ENCODE data around the gene SLC12A4. TPM values are rescaled to one million over a fixed set of nuclear protein-coding genes. Genes with fewer than 3 reads are reported as not detected.

Gene SLC12A4
- total and polyA plus RNA-seq, 7 donors, result 18.3 to 89.5 (median 31.9) TPM

GRCh38 chr16:67893743-67894399 is 74.6 kb downstream of the SLC12A4 start:
- ATAC-seq (peak in 1 of 4 donors; percentile 4), DNase-seq (no peak)
- WGBS, 3 donors, result 14 to 17% (median 15%) methylated on average over 14 of the region's 14 CpGs
- peak overlapping the region; percentile 99 for H3K4me3 ChIP-seq
- intact Hi-C loops (cut with DNase I), result no loop called here
- TF ChIP-seq, protein P1, sequence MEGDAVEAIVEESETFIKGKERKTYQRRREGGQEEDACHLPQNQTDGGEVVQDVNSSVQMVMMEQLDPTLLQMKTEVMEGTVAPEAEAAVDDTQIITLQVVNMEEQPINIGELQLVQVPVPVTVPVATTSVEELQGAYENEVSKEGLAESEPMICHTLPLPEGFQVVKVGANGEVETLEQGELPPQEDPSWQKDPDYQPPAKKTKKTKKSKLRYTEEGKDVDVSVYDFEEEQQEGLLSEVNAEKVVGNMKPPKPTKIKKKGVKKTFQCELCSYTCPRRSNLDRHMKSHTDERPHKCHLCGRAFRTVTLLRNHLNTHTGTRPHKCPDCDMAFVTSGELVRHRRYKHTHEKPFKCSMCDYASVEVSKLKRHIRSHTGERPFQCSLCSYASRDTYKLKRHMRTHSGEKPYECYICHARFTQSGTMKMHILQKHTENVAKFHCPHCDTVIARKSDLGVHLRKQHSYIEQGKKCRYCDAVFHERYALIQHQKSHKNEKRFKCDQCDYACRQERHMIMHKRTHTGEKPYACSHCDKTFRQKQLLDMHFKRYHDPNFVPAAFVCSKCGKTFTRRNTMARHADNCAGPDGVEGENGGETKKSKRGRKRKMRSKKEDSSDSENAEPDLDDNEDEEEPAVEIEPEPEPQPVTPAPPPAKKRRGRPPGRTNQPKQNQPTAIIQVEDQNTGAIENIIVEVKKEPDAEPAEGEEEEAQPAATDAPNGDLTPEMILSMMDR (IDR thresholded peaks at IDR 0.05), result no peak
- peaks cover 53% of the 10 kb centered on the region for H3K4me1 ChIP-seq
- no peaks in the 10 kb centered on the region for H3K9me3 ChIP-seq
- H3K27ac ChIP-seq, result peak overlapping the region; percentile 97
- H3K27me3 ChIP-seq (ENCODE audit: insufficient read depth in 3 of 3, low read length in 2 of 3), result peaks cover 0 to 1% (median 0%) of the 10 kb centered on the region in 3 donors
- H3K36me3 ChIP-seq (ENCODE audit: insufficient read depth in 1 of 2, low read depth in 1 of 2), result no peaks in the 10 kb centered on the region

Other genes with a start within 250 kb of the SLC12A4 start
- gene GFOD2, start 249.3 kb downstream of the SLC12A4 start, total RNA-seq, result 10 to 100 TPM in 1 of 4 donors, 1 to 10 TPM in 3; 8.0 to 11.3 (median 9.0) TPM
- 10 to 100 TPM; 12.2 to 17.3 (median 17.0) TPM for gene GFOD2, start 249.3 kb downstream of the SLC12A4 start, polyA plus RNA-seq
- gene RANBP10, start 162.1 kb downstream of the SLC12A4 start, total RNA-seq, result 10 to 100 TPM; 17.6 to 27.9 (median 25.2) TPM
- 10 to 100 TPM in 2 of 3 donors, 1 to 10 TPM in 1; 9.1 to 16.3 (median 11.1) TPM for gene RANBP10, start 162.1 kb downstream of the SLC12A4 start, polyA plus RNA-seq
- under 1 TPM; 0.29 to 0.88 (median 0.60) TPM for gene TSNAXIP1, start 161.7 kb downstream of the SLC12A4 start, total RNA-seq
- 1 to 10 TPM in 1 of 3 donors, under 1 TPM in 2; 0.27 to 1.4 (median 0.65) TPM for gene TSNAXIP1, start 161.7 kb downstream of the SLC12A4 start, polyA plus RNA-seq
- gene THAP11, start 126.3 kb downstream of the SLC12A4 start, total RNA-seq, result 10 to 100 TPM; 30.2 to 37.8 (median 35.0) TPM
- gene THAP11, start 126.3 kb downstream of the SLC12A4 start, polyA plus RNA-seq, result 10 to 100 TPM; 31.9 to 78.6 (median 35.0) TPM
- 100 to 1,000 TPM in 2 of 4 donors, 10 to 100 TPM in 2; 77.4 to 104 (median 96.8) TPM for gene NUTF2, start 121.7 kb downstream of the SLC12A4 start, total RNA-seq
- gene NUTF2, start 121.7 kb downstream of the SLC12A4 start, polyA plus RNA-seq, result 100 to 1,000 TPM; 129 to 170 (median 134) TPM
- 10 to 100 TPM; 17.2 to 26.4 (median 19.2) TPM for gene CENPT, start 120.9 kb downstream of the SLC12A4 start, total RNA-seq
- gene CENPT, start 120.9 kb downstream of the SLC12A4 start, polyA plus RNA-seq, result 10 to 100 TPM; 13.8 to 19.9 (median 19.9) TPM
- 10 to 100 TPM; 33.8 to 52.1 (median 42.1) TPM for gene EDC4, start 95.6 kb downstream of the SLC12A4 start, total RNA-seq
- 10 to 100 TPM; 21.1 to 32.2 (median 23.8) TPM for gene EDC4, start 95.6 kb downstream of the SLC12A4 start, polyA plus RNA-seq
- gene NRN1L, start 83.8 kb downstream of the SLC12A4 start, total RNA-seq, result 1 to 10 TPM in 1 of 4 donors, under 1 TPM in 1, not detected in 2; 0.77 to 1.1 TPM
- under 1 TPM; 0.23 to 0.38 (median 0.37) TPM for gene NRN1L, start 83.8 kb downstream of the SLC12A4 start, polyA plus RNA-seq
- 10 to 100 TPM; 11.3 to 18.8 (median 16.4) TPM for gene PSKH1, start 75.4 kb downstream of the SLC12A4 start, total RNA-seq
- gene PSKH1, start 75.4 kb downstream of the SLC12A4 start, polyA plus RNA-seq, result 10 to 100 TPM in 2 of 3 donors, 1 to 10 TPM in 1; 9.6 to 16.9 (median 11.0) TPM
- gene CTRL, start 36.8 kb downstream of the SLC12A4 start, total RNA-seq, result 1 to 10 TPM in 1 of 4 donors, under 1 TPM in 3; 0.27 to 1.1 (median 0.79) TPM
- gene CTRL, start 36.8 kb downstream of the SLC12A4 start, polyA plus RNA-seq, result 1 to 10 TPM; 1.1 TPM
- gene PSMB10, start 31.8 kb downstream of the SLC12A4 start, total RNA-seq, result 10 to 100 TPM; 27.6 to 34.7 (median 31.6) TPM
- 10 to 100 TPM; 55.0 to 98.6 (median 67.3) TPM for gene PSMB10, start 31.8 kb downstream of the SLC12A4 start, polyA plus RNA-seq
- 10 to 100 TPM in 2 of 4 donors, 1 to 10 TPM in 2; 5.9 to 15.1 (median 10.2) TPM for gene LCAT, start 24.5 kb downstream of the SLC12A4 start, total RNA-seq
- gene LCAT, start 24.5 kb downstream of the SLC12A4 start, polyA plus RNA-seq, result 1 to 10 TPM; 4.1 to 8.6 (median 4.7) TPM
- under 1 TPM in 3 of 4 donors, not detected in 1; 0.10 to 0.22 (median 0.17) TPM for gene DPEP3, start 11.9 kb upstream of the SLC12A4 start, total RNA-seq
- gene DPEP3, start 11.9 kb upstream of the SLC12A4 start, polyA plus RNA-seq, result under 1 TPM in 2 of 3 donors, not detected in 1; 0.12 to 0.45 TPM
- 1 to 10 TPM in 1 of 4 donors, under 1 TPM in 2, not detected in 1; 0.25 to 1.1 (median 0.82) TPM for gene DPEP2, start 30.8 kb upstream of the SLC12A4 start, total RNA-seq
- gene DPEP2, start 30.8 kb upstream of the SLC12A4 start, polyA plus RNA-seq, result under 1 TPM; 0.23 to 0.29 (median 0.27) TPM
- not detected for gene DPEP2NB, start 47.3 kb upstream of the SLC12A4 start, total RNA-seq
- under 1 TPM in 1 of 3 donors, not detected in 2; 0.05 TPM for gene DPEP2NB, start 47.3 kb upstream of the SLC12A4 start, polyA plus RNA-seq
- gene DDX28, start 54.6 kb upstream of the SLC12A4 start, total RNA-seq, result 10 to 100 TPM; 10.0 to 19.3 (median 14.4) TPM
- 10 to 100 TPM; 11.9 to 20.2 (median 12.6) TPM for gene DDX28, start 54.6 kb upstream of the SLC12A4 start, polyA plus RNA-seq
- 10 to 100 TPM in 2 of 4 donors, 1 to 10 TPM in 2; 7.0 to 10.5 (median 9.8) TPM for gene DUS2, start 54.6 kb upstream of the SLC12A4 start, total RNA-seq
- 10 to 100 TPM in 1 of 3 donors, 1 to 10 TPM in 2; 3.4 to 15.1 (median 9.5) TPM for gene DUS2, start 54.6 kb upstream of the SLC12A4 start, polyA plus RNA-seq
- 10 to 100 TPM; 40.8 to 53.5 (median 44.0) TPM for gene NFATC3, start 116.7 kb upstream of the SLC12A4 start, total RNA-seq
- gene NFATC3, start 116.7 kb upstream of the SLC12A4 start, polyA plus RNA-seq, result 10 to 100 TPM in 2 of 3 donors, 1 to 10 TPM in 1; 9.8 to 43.1 (median 17.3) TPM